GM13977 (cell line): ENCODE data around the gene COLEC12.

Experiments used
- DNase-seq: peaks from one replicate; pipeline ENCODE4 v3.0.0; 2012; ENCODE audit warnings: low spot score
- in situ Hi-C: fragments of 300-500 bp; cut with MboI; formaldehyde crosslinking; loops from one replicate; pipeline ENCODE4 v1.12.0; 2022; ENCODE audit warnings: low sequenced_read_pairs, low pct_unique_long_range_greater_than_20kb, mixed read lengths, inconsistent platforms; ENCODE audit not compliant: unreplicated experiment
- TF ChIP-seq, protein P1 (sequence below): IDR thresholded peaks from 2 replicates; pipeline ENCODE4 v1.5.1; 2012; ENCODE audit warnings: mild to moderate bottlenecking, control low read depth; ENCODE audit not compliant: insufficient read depth; ENCODE audit errors: extremely low read depth, missing control alignments

The COLEC12 gene

GRCh38 chr18:459814-460593, 40.5 kb downstream of the COLEC12 start:
- no peak for DNase-seq
- TF ChIP-seq, protein P1, sequence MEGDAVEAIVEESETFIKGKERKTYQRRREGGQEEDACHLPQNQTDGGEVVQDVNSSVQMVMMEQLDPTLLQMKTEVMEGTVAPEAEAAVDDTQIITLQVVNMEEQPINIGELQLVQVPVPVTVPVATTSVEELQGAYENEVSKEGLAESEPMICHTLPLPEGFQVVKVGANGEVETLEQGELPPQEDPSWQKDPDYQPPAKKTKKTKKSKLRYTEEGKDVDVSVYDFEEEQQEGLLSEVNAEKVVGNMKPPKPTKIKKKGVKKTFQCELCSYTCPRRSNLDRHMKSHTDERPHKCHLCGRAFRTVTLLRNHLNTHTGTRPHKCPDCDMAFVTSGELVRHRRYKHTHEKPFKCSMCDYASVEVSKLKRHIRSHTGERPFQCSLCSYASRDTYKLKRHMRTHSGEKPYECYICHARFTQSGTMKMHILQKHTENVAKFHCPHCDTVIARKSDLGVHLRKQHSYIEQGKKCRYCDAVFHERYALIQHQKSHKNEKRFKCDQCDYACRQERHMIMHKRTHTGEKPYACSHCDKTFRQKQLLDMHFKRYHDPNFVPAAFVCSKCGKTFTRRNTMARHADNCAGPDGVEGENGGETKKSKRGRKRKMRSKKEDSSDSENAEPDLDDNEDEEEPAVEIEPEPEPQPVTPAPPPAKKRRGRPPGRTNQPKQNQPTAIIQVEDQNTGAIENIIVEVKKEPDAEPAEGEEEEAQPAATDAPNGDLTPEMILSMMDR: no peak
- in situ Hi-C loops: no loop called here

DNA sequence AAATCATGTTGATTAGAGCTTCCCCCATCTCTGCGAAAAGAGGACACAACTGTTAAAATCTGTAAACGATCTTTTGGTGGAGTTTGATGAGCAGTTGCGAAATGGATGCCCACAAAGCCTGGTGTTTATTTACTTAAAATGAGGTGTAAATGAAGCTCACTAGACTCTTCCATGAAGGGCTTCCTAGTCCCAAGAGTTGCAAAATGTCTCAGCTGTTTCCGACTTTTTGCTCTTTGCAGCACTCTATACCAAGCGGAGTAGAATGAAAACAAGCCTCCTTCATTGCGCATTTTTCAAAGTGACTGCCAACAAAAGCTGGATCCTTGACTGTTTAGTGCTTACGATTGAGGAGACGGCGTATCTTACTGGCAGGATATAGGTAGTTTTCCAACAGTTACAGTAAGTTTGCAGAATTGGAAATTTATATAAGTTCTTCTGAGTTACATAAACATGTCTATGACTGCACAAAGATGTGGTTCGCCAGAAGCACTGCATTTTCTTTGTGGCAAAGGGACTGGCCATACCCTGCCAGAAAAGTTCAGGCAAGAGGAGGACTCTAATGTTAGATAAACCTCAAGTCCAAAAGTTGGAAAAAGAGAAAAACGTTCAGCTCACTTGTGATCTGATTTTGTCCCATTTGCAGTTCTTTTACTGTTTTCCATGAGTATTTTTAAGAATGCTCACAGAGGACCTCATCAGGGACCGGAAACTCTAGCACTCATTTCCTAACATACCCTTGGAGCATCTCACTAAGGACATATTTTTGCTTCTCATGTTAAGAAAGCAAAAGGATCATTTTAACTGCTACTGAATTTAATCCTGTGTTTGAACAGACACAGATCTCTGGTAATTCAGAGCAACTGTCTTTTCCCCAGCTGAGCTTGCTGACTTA, 42.7 kb downstream of the COLEC12 start:
- DNase-seq: no peak
- TF ChIP-seq, protein P1: no peak
- in situ Hi-C loops: no loop called here

DNA sequence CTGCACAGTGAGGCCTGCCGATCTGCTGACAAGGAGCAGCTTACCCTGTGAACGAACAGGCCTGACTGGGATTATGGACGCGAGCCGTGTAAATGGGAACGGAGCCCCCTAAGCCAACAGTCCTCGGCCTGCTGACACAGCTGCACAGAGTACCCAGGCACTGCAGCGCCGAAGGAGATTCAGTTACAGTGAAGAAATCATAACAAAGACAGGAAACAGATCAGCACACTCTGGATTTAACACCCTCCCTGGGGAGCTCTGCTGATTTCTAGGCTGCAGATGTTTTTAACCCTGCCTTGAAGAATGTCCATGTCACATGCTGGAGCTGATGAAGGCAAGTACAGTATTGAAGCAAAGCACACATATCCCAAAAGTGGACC, 43.4 kb downstream of the COLEC12 start:
- TF ChIP-seq, protein P1: no peak
- DNase-seq: no peak
- in situ Hi-C loops: no loop called here

DNA sequence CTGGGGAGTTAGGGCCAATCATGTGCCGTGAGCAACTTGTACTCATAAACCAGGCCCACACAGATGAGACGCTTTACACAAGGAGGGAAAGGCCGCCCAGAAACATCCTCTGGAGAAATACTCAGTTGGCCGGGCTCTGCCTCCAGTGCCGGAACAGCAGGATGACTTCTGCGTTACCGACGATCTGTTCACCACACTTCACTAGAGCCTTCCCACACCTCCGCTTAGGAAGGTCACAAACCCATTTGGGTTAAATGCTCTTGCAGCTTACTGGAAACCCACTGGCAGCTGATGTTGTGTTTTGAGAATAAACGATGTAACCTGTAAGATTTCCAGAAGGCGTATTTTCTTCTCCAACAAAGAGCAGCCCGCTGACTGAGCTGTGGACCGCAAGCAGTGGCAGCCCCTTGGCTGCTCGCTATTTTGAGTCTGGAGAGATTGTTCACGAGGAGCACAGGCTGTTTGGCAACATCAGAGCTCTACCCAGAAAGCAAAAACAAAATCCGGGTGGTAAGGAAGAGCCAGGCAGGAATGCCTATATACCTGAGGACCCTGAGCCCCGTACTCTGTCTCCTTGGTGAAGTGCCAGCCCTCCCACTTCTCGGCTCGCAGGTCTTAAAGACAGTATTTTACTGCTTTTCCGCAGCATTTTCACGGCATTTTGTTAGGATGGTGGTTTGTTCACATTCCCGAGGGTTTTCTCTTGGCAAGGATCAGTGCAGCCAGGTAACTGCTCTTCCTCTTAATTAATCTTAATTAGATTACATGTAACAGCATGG, 44.0 kb downstream of the COLEC12 start:
- TF ChIP-seq, protein P1: no peak
- in situ Hi-C loops: no loop called here
- no peak for DNase-seq

DNA sequence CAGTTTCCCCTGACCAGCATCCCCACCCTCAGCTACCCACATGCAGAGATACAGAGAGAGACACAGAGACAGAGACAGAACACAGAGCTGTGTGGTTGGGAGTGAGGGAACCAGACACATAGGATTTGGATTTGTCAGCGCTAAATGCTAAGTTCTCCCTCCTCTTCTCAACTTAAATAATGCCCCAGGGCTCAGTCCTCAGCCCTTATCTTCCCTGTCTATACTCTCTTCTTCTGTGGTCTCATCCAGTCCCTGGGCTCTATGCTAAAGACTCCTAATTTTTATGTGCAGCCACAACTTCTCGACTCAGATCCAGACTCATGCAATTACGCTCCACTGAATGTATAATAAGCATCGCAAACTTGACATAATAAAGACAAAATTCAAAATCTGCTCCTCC, 47.1 kb downstream of the COLEC12 start:
- TF ChIP-seq, protein P1: no peak
- in situ Hi-C loops: no loop called here
- no peak for DNase-seq

GRCh38 chr18:452816-453215, 47.7 kb downstream of the COLEC12 start:
- in situ Hi-C loops: no loop called here
- TF ChIP-seq, protein P1: no peak
- no peak for DNase-seq
